Upper lobe of right lung (tissue), 1 donor: Measurements from ENCODE around the gene HDLBP. TPM values are rescaled to one million over a fixed set of nuclear protein-coding genes. Genes with fewer than 3 reads are reported as not detected.
A peak's percentile ranks its signal among the peaks of the same experiment; 100 is the strongest.

Experiments
- ATAC-seq: fragments of 200-7000 bp; cut with Tn5 transposase; one replicate; pipeline ENCODE4 v1.9.1; 2020; ENCODE audit warnings: mild to moderate bottlenecking, moderate library complexity
- DNase-seq: peaks from one replicate; pipeline ENCODE4 v3.0.0-alpha.2; 2020
- H3K27ac ChIP-seq: fragments of 200-600 bp; one replicate; pipeline ENCODE4 v1.8.0; 2022
- H3K27me3 ChIP-seq: fragments of 200-600 bp; one replicate; pipeline ENCODE4 v1.8.0; 2022; ENCODE audit warnings: mild to moderate bottlenecking
- H3K36me3 ChIP-seq: fragments of 200-600 bp; one replicate; pipeline ENCODE4 v1.8.0; 2022
- H3K4me1 ChIP-seq: fragments of 200-600 bp; one replicate; pipeline ENCODE4 v1.8.0; 2022
- H3K4me3 ChIP-seq: fragments of 200-600 bp; one replicate; pipeline ENCODE4 v1.8.0; 2022; ENCODE audit warnings: mild to moderate bottlenecking
- H3K9me3 ChIP-seq: fragments of 200-600 bp; one replicate; pipeline ENCODE4 v1.8.0; 2022
- intact Hi-C: fragments of 100-400 bp; cut with DNase I; formaldehyde crosslinking; loops from one replicate; pipeline ENCODE4 v1.11.0; 2022
- total RNA-seq: library from RNA; stranded (reverse); fragmentation: NEBNext Ultra II Directional; extraction: Animal tissue kit (Norgen Biotek cat#: 25700); gene quantifications from one replicate; pipeline ENCODE4 v1.2.1, GENCODE V29; 2021
- TF ChIP-seq, protein P1 (sequence below): fragments of 200-600 bp; IDR thresholded peaks from one replicate; pipeline ENCODE4 v1.8.0; 2022; ENCODE audit warnings: antibody characterized with exemption
- donor health status: DM: no; HTN: yes; CAD: no; lungs with severe emphysema.

HDLBP gene
- total RNA-seq, 1 donor from 2014 or later, result 444 TPM

DNA sequence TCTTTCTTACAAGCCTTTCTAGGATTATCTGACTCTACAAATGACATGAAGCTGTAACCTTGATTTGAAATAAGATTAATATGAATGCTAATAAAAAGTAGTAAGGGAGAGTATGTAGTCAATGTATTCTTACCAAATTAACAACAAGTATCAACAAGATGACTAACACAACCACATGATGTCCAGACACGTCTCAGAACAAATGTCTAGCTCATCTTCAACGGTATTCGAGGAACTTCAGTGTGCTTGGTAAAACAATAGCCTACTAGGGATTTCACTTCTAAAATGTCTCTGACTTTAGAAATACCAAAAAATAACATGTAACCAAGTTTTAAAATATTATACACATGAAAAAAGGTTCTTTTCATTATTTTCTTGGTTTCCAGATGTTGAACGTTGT is 3.4 kb downstream of the HDLBP start:
- no peak overlapping the region for H3K27ac ChIP-seq
- TF ChIP-seq, protein P1, sequence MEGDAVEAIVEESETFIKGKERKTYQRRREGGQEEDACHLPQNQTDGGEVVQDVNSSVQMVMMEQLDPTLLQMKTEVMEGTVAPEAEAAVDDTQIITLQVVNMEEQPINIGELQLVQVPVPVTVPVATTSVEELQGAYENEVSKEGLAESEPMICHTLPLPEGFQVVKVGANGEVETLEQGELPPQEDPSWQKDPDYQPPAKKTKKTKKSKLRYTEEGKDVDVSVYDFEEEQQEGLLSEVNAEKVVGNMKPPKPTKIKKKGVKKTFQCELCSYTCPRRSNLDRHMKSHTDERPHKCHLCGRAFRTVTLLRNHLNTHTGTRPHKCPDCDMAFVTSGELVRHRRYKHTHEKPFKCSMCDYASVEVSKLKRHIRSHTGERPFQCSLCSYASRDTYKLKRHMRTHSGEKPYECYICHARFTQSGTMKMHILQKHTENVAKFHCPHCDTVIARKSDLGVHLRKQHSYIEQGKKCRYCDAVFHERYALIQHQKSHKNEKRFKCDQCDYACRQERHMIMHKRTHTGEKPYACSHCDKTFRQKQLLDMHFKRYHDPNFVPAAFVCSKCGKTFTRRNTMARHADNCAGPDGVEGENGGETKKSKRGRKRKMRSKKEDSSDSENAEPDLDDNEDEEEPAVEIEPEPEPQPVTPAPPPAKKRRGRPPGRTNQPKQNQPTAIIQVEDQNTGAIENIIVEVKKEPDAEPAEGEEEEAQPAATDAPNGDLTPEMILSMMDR, result no peak
- peaks cover 22% of the 10 kb centered on the region for H3K4me1 ChIP-seq
- ATAC-seq, result no peak
- no peaks in the 10 kb centered on the region for H3K36me3 ChIP-seq
- no peak for DNase-seq
- no peaks in the 10 kb centered on the region for H3K9me3 ChIP-seq
- H3K27me3 ChIP-seq, result no peaks in the 10 kb centered on the region
- H3K4me3 ChIP-seq, result no peak overlapping the region
- intact Hi-C loops, result no loop called here

DNA sequence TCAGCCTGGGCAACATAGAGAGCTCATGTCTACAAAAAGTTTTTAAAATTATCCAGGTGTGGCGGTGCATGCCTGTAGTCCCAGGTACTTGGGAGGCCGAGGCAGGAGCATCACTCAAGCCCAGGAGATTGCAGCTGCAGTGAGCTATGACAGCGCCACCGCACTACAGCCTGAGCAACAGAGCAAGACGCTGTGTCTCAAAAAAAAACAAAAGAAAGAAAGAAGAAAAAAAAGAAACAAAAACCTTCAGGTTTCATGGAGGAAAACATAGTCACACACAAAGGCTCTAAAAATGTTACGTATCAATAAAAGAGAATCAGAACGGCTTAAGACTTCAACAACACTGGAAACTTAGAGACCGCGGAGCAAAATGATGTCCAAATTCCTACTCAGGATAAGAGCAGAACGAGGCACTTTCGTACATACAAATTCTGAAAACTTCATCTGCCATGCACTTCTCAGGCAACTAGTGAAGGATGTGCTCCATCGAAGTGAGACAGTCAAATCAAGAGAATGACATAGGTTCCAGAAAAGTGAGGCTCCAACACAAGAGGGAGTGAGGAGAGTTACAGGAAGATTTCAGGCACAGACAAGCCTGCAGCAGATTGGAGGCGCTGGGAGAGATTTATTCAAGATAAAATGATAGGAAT is 4.4 kb downstream of the HDLBP start:
- Histone ChIP-seq H3K9me3 (no peaks in the 10 kb centered on the region), H3K36me3 (no peaks in the 10 kb centered on the region), H3K4me1 (peaks cover 18% of the 10 kb centered on the region), H3K4me3 (no peak overlapping the region), H3K27me3 (no peaks in the 10 kb centered on the region), H3K27ac (no peak overlapping the region)
- TF ChIP-seq, protein P1, result no peak
- ATAC-seq (no peak), DNase-seq (no peak)
- intact Hi-C loops, result no loop called here

- DNase-seq (no peak), ATAC-seq (peak; percentile 66)
- intact Hi-C loops, result no loop called here
- Histone ChIP-seq H3K27me3 (no peaks in the 10 kb centered on the region), H3K27ac (no peak overlapping the region), H3K4me3 (no peak overlapping the region), H3K36me3 (no peaks in the 10 kb centered on the region), H3K9me3 (no peaks in the 10 kb centered on the region), H3K4me1 (peaks cover 18% of the 10 kb centered on the region)
- TF ChIP-seq, protein P1, result no peak
These were observed 5.8 kb downstream of the HDLBP start for GRCh38 chr2:241309684-241310117.

- DNase-seq (no peak), ATAC-seq (no peak)
- H3K27ac ChIP-seq, result no peak overlapping the region
- no peaks in the 10 kb centered on the region for H3K27me3 ChIP-seq
- no peak overlapping the region for H3K4me3 ChIP-seq
- H3K36me3 ChIP-seq, result no peaks in the 10 kb centered on the region
- intact Hi-C loops, result no loop called here
- TF ChIP-seq, protein P1, result no peak
- no peaks in the 10 kb centered on the region for H3K9me3 ChIP-seq
- H3K4me1 ChIP-seq, result peaks cover 14% of the 10 kb centered on the region
These were observed 6.5 kb downstream of the HDLBP start for GRCh38 chr2:241308832-241309500.

- H3K27me3 ChIP-seq, result no peaks in the 10 kb centered on the region
- TF ChIP-seq, protein P1, result no peak
- no peak overlapping the region for H3K27ac ChIP-seq
- H3K4me1 ChIP-seq, result peaks cover 10% of the 10 kb centered on the region
- DNase-seq, result no peak
- no peak overlapping the region for H3K4me3 ChIP-seq
- no peaks in the 10 kb centered on the region for H3K9me3 ChIP-seq
- no peak for ATAC-seq
- intact Hi-C loops, result no loop called here
- no peaks in the 10 kb centered on the region for H3K36me3 ChIP-seq
These were observed 7.2 kb downstream of the HDLBP start for GRCh38 chr2:241308267-241308666.
